22Rv1 (cell line): ENCODE data around the gene RARS1.

ENCODE experiments used
- H3K27ac ChIP-seq: fragments of 450-650 bp; 2 replicates; pipeline ENCODE4 v1.5.1; 2017
- ZFX ChIP-seq: fragments of 450-650 bp; IDR thresholded peaks from 2 replicates; pipeline ENCODE4 v1.6.1; 2017; ENCODE audit warnings: antibody characterized with exemption, borderline replicate concordance
- TF ChIP-seq, protein P1 (sequence below): fragments of 450-650 bp; IDR thresholded peaks from 2 replicates; pipeline ENCODE4 v1.5.1; 2017; ENCODE audit warnings: mild to moderate bottlenecking

Gene RARS1

DNA sequence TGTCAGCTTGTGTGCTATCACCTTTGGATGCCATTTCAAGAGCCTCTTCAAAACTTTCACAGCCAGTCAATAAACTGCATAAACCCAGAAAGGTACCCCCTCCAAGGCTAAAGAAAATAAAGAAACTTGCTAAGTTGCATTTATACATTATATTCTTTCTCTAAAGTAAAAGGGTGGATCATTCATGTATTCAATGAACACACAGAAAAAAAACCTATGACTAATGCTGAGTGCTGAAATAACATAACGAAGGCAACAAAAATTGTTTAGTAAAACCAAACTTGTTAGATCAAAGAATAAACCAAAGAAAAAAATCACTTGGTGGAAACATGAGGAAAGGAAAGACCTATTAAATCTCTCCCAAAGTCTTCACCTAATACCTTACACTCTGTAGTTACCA lies 77.7 kb downstream of the RARS1 start:
- no peak overlapping the region for H3K27ac ChIP-seq
- TF ChIP-seq, protein P1, sequence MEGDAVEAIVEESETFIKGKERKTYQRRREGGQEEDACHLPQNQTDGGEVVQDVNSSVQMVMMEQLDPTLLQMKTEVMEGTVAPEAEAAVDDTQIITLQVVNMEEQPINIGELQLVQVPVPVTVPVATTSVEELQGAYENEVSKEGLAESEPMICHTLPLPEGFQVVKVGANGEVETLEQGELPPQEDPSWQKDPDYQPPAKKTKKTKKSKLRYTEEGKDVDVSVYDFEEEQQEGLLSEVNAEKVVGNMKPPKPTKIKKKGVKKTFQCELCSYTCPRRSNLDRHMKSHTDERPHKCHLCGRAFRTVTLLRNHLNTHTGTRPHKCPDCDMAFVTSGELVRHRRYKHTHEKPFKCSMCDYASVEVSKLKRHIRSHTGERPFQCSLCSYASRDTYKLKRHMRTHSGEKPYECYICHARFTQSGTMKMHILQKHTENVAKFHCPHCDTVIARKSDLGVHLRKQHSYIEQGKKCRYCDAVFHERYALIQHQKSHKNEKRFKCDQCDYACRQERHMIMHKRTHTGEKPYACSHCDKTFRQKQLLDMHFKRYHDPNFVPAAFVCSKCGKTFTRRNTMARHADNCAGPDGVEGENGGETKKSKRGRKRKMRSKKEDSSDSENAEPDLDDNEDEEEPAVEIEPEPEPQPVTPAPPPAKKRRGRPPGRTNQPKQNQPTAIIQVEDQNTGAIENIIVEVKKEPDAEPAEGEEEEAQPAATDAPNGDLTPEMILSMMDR = no peak
- TF ChIP-seq ZFX = no peak

DNA sequence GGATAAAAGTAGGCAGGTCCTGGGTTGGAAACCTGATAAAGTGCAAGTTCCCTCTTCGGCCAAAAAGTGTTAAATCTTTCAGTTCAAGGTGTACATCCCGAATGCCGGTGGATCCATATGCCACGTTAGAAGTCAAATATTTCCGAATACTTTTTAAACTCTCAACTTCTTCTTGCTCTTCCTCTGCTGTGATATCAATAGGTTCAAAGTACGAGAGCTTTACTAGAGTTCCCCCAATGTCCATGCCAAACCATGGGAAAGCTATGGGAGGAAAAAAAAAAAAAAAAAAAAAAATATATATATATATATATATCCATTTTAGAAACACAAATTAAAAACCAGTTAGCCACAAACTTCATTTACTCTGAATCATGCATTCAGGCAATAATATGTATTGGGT lies 82.5 kb downstream of the RARS1 start:
- H3K27ac ChIP-seq = no peak overlapping the region
- TF ChIP-seq ZFX = no peak
- TF ChIP-seq, protein P1 = no peak
